GM18951 (cell line): ENCODE data around the gene SDK1.

Source experiments
- POLR2A ChIP-seq: IDR thresholded peaks from 4 replicates; pipeline ENCODE4 v1.6.1; 2011; ENCODE audit warnings: mild to moderate bottlenecking; ENCODE audit not compliant: insufficient read length, insufficient read depth; ENCODE audit errors: extremely low read depth
- in situ Hi-C: fragments of 300-500 bp; cut with MboI; formaldehyde crosslinking; loops from one replicate; pipeline ENCODE4 v1.12.0; 2022; ENCODE audit warnings: low sequenced_read_pairs, mixed read lengths, inconsistent platforms; ENCODE audit not compliant: unreplicated experiment

SDK1 gene

DNA sequence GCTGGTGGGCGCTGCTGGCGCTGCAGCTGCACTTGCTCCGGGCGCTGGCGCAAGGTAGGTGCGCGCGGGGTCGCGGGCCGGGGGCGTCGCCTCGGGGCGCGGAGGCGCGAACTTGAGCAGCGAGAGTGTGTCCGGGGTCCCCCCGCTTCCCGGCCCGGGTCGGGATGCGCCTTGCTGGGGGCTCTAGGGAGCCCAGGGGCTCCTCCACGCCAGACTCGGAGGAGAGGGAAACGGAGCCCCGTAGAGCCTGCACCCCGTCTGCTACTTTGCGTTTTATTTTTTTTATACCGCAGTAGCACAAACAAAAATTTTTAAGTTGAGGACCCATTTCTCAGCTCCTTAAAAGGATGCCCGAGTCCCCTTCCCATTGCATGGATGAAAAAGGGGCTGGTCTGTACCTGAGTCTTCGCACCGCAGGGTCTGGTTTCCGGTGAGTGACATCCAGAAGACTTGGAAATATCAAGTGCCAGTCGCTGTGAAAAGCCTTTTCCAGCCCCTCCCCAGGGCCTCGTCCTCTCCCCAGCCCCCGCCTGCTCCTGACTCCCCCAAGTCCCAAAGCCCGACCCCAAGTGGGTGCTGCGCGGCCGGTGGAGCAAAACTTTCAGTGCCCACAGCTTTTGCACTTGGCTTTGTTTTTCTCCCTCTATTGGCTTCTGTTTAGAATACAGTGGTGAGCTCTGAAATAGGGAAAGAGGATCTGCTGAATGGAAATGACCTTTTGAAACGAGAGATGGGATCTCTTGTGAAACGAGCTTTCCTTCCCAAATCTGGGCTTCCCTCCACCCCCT, 973 bp downstream of the SDK1 start:
- in situ Hi-C loops: loop anchor here (25.0 kb wide), 1 partner anchor 585 kb away; no protein-coding TSS in a partner anchor

GRCh38 chr7:3302681-3303320, 1.7 kb downstream of the SDK1 start:
- TF ChIP-seq POLR2A: no peak
- in situ Hi-C loops: loop anchor here (25.0 kb wide), 1 partner anchor 584 kb away; no protein-coding TSS in a partner anchor

More for the DNA sequence above, 973 bp downstream of the SDK1 start:
- no peak for TF ChIP-seq POLR2A

DNA sequence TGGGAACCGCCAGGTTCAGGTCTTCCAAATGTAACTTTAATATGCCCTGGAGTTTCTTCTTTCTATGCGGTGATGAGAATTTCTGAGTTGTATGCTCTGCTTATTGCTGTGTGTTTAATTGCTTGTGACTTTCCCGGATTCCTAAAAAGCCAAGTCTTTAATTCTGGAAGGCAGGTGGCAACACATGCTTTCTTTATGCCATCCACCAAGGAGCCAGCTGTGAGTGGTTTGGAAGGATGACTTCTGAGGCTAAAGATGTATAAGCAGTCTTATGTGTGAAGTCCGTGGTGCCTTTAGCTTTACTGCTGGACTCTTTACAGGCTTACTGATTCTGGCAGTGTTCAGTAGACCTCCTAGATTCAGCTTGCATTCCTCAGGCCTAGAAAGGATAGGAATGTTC, 3.1 kb downstream of the SDK1 start:
- in situ Hi-C loops: loop anchor here (25.0 kb wide), 1 partner anchor 583 kb away; no protein-coding TSS in a partner anchor
- no peak for TF ChIP-seq POLR2A

DNA sequence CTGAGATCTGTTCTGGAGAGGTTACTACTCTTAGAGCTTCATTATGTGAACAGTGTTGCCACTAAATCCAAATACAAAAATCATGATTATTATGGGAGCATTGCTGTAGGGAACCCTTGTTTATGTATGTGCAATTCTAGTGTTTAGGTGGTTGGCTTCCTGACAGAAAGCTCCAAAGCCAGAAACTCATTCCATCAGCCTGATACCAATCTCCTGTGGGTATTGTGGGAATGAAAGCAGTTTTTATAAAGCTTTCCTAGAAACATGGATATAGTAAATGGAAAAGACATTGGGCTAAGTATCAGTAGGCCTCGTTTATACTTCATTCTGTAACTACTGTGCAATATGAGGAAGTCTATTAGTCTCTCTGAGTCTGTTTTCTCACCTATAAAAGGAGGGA, 6.4 kb downstream of the SDK1 start:
- no peak for TF ChIP-seq POLR2A
- in situ Hi-C loops: loop anchor here (25.0 kb wide), 1 partner anchor 580 kb away; no protein-coding TSS in a partner anchor

DNA sequence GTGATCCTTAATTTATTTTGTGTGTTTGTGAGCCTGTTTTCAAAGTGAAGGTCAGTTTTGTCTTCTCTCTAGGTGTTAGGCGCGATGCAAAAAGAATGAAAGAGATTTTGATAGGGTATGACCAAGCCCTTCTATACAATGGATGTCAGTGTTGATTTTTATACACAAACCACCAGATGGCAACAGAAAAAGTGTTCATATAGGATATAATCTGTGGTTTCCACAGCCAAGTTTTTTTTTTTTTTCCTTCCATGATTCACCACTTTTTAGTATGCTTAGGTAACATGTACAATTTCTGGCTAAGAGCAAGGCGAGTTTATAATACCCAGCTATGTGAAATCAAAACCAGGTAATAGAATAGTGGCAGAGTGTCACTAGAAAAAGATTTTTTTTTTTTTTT, 8.1 kb downstream of the SDK1 start:
- no peak for TF ChIP-seq POLR2A

DNA sequence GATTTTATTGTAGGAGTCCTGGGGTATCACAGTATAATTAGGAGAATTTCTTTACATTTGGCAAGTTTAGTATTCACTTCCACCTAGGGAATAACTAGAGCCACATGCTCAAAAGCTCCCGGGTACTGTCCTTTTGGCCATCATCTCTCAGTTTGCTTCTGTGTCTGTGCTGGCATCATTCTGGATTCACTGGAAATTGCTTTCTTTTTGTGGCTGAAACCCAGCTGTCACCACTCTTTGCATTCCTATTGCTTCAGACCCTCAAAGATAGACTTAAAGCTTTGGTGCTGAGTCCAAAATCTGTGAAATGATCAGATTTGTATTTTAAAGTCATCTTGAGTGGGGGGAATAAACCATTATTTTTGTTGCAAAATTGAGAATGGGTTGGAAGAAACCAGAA, 8.9 kb downstream of the SDK1 start:
- no peak for TF ChIP-seq POLR2A
- in situ Hi-C loops: loop anchor here (25.0 kb wide), 1 partner anchor 577 kb away; no protein-coding TSS in a partner anchor

More for the DNA sequence above, 8.1 kb downstream of the SDK1 start:
- in situ Hi-C loops: loop anchor here (25.0 kb wide), 1 partner anchor 578 kb away; no protein-coding TSS in a partner anchor

DNA sequence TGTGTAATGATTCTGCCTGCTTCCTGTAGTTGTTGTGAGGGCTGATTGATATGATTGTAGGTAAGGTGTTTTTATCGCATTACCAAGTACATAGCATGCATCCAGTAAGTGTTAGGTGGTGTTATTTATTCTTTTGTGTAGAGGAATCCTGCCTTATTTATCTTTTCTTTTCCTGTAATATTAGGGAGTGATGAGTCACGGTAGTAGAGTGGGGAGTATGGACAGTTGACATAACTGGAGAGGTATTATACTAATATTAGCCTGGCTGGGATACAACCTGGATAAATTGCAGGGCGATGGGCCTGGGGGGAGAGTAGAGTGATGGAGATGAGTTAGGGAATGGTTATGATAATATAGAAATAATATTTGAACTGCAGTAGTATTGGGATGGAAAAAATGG, 9.8 kb downstream of the SDK1 start:
- in situ Hi-C loops: loop anchor here (25.0 kb wide), 1 partner anchor 576 kb away; no protein-coding TSS in a partner anchor
- TF ChIP-seq POLR2A: no peak

DNA sequence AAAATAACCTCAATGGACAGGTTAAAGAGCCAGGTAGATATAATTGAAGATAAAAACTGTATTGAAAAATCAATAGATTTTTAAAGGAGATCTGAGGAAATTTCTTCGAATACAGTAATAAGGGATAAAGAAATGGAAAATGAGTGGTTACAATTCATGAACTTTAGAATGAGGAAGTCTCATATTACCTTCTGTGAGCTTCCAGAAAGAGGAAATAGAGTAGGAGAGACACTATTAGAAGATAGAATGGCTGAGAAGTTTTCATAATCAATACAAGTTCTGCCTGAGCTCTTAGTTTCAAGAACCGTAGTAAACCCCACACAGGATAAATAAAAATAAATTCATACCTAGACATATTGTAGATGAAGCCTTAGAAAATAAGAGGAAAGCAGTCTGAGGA, 11.5 kb downstream of the SDK1 start:
- no peak for TF ChIP-seq POLR2A
- in situ Hi-C loops: loop anchor here (25.0 kb wide), 1 partner anchor 575 kb away; no protein-coding TSS in a partner anchor

- in situ Hi-C loops: loop anchor here (25.0 kb wide), 1 partner anchor 568 kb away; no protein-coding TSS in a partner anchor
- TF ChIP-seq POLR2A: no peak
Observed at GRCh38 chr7:3318874-3319273, 17.8 kb downstream of the SDK1 start.

DNA sequence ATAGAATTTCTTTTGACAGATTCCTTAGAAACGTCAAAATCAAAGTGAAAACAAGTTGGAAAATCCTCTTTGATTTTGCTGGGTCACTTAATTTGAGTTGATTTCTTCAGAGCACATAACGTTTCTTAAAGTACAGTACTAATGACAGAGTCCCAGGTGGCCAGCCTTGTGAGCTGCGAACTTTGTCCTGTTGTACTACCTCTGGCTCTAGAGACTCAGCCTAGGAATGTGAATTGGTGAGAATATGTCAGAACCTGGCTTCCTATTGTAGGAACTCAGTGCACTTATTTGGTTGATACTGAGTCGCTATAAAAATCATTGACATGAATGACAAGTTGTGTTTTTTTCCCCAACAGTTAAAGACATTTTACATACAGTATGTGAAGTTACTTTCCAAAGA, 20.2 kb downstream of the SDK1 start:
- in situ Hi-C loops: loop anchor here (25.0 kb wide), 1 partner anchor 566 kb away; no protein-coding TSS in a partner anchor
- no peak for TF ChIP-seq POLR2A

DNA sequence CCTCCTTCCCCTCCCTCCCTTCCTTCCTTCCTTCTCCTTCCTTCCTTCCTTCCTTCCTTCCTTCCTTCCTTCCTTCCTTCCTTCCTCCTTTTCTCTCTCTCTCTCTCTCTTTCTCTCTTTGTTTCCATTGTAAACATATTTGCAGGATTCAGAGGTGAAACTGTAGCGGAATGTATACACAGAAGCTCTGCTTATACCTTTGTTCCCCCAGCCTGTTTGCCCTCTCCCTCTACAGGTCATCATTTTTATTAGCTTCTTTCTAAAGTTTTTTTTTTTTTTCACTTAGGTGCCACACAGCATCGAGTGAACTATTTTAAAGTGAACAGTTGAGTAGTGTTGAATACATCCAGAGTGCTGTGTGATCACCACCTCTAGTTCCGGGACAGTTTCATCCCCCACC, 20.7 kb downstream of the SDK1 start:
- in situ Hi-C loops: loop anchor here (25.0 kb wide), 1 partner anchor 566 kb away; no protein-coding TSS in a partner anchor

GRCh38 chr7:3326246-3326645, 25.2 kb downstream of the SDK1 start:
- in situ Hi-C loops: no loop called here

More for the DNA sequence above, 20.7 kb downstream of the SDK1 start:
- no peak for TF ChIP-seq POLR2A

DNA sequence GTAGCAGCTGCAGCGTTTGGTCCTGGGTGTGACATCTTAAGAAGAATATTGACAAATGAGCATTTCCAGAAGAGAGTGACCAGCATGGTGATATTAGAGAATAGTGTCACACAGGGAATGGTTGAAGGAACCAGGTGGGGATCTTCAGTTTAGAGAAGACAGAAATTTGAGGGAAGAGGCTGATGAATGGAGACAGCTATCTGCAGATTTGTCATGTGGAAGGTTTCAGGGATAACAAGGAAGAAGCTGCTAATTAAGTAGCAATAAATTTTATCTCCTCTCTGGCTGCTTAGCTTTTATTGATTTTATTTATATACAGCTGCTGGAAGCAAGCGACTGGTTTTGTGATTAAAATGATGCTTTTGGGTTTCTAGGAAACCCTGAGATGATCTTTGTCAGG, 26.0 kb downstream of the SDK1 start:
- in situ Hi-C loops: no loop called here

More at GRCh38 chr7:3326246-3326645, 25.2 kb downstream of the SDK1 start:
- no peak for TF ChIP-seq POLR2A

More for the DNA sequence above, 26.0 kb downstream of the SDK1 start:
- TF ChIP-seq POLR2A: no peak
